BJ (cell line): ENCODE measurements around the gene ROBO4. TPM values are rescaled to one million over a fixed set of nuclear protein-coding genes. Genes with fewer than 3 reads are reported as not detected.

ENCODE experiments used
- CTCF ChIA-PET: fragments of 350-600 bp; formaldehyde crosslinking; extraction: SDS; loops from one replicate; lab custom pipeline; 2021; ENCODE audit warnings: antibody characterized with exemption, inconsistent platforms; lab: Yijun Ruan, JAX
- POLR2A ChIA-PET: fragments of 300-600 bp; sonication (Branson Sonifier 250); formaldehyde crosslinking; extraction: SDS; loops from one replicate; lab custom pipeline; 2021; ENCODE audit warnings: antibody characterized with exemption; lab: Charles Lee
- DNase-seq: peaks from one replicate; pipeline ENCODE4 v3.0.0-alpha.2; 2011; ENCODE audit warnings: low read depth
- H3K27me3 ChIP-seq: 2 replicates; pipeline ENCODE4 v1.6.0; 2011; ENCODE audit warnings: low read length; ENCODE audit not compliant: control insufficient read depth, insufficient read depth
- H3K36me3 ChIP-seq: 2 replicates; pipeline ENCODE4 v1.5.1; 2011; ENCODE audit warnings: low read length; ENCODE audit not compliant: control insufficient read depth, insufficient read depth
- H3K4me3 ChIP-seq: 2 replicates; pipeline ENCODE4 v1.5.1; 2011; ENCODE audit warnings: low read depth, mild to moderate bottlenecking, control low read depth, low read length
- polyA minus RNA-seq: library from RNA; depleted of rRNA, polyadenylated mRNA; stranded (reverse); fragments of >200 nt; gene quantifications from 2 replicates; pipeline ENCODE4 v1.2.3, GENCODE V29; 2011; rRNA and poly(A)+ RNA removed
- polyA plus RNA-seq: library from polyadenylated mRNA; depleted of rRNA; stranded (reverse); fragments of >200 nt; gene quantifications from 2 replicates; pipeline ENCODE4 v1.2.3, GENCODE V29; 2011; rRNA removed
- TF ChIP-seq, protein P1 (sequence below): IDR thresholded peaks from 2 replicates; pipeline ENCODE4 v1.5.1; 2011; ENCODE audit warnings: low read depth, mild to moderate bottlenecking, control low read depth, inconsistent platforms, low read length, moderate library complexity; ENCODE audit not compliant: insufficient read depth

ROBO4 gene
- polyA plus RNA-seq (0.10 and 0.26 TPM in 2 replicates), polyA minus RNA-seq (0.05 and 0.26 TPM in 2 replicates)

DNA sequence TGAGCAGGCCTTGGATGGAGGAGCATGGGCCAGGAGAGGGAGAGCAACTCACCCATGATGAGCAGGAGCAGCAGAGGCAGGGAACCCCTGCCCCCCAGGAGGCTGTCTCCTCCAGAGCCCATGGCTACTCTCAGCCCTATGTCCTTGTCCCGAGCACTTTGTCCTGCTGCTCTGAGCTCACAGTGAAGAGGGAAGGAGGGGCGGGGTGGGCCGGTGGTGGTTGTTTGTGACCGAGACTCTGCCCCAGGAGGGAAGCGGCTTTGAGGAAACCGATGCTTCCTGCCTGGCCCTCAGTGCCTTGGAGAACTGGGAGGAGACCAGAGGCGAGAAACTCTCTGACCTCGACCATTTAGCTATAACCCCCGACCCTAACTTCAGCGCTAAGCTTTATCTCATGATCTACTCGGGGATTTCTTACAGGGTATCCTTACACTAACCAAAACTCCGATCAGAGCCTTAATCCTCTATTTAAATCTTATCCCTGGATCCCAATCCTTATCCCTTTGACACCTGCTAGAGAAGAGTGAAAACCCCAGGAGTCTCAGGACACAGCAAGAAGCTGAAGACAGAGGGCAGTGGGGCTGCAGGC is at the start of gene ROBO4:
ROBO4 (minus strand) TSS at position 192 of the 589 bp plus-strand sequence; CDS start at position 122, 70 bp downstream.
- POLR2A ChIA-PET = no interaction called here
- no peak for DNase-seq
- H3K4me3 ChIP-seq = no peak within 1 kb of the TSS
- TF ChIP-seq, protein P1, sequence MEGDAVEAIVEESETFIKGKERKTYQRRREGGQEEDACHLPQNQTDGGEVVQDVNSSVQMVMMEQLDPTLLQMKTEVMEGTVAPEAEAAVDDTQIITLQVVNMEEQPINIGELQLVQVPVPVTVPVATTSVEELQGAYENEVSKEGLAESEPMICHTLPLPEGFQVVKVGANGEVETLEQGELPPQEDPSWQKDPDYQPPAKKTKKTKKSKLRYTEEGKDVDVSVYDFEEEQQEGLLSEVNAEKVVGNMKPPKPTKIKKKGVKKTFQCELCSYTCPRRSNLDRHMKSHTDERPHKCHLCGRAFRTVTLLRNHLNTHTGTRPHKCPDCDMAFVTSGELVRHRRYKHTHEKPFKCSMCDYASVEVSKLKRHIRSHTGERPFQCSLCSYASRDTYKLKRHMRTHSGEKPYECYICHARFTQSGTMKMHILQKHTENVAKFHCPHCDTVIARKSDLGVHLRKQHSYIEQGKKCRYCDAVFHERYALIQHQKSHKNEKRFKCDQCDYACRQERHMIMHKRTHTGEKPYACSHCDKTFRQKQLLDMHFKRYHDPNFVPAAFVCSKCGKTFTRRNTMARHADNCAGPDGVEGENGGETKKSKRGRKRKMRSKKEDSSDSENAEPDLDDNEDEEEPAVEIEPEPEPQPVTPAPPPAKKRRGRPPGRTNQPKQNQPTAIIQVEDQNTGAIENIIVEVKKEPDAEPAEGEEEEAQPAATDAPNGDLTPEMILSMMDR = no peak
- CTCF ChIA-PET = interaction anchor here (0.8 to 3.2 kb wide), 8 partner anchors 9 to 253 kb away, joined by 3 to 11 read pairs (median 4); partner anchors contain the start of genes HEPN1 and ROBO3
- H3K36me3 ChIP-seq = no peaks in the 10 kb centered on the region
- no peaks in the 10 kb centered on the region for H3K27me3 ChIP-seq

DNA sequence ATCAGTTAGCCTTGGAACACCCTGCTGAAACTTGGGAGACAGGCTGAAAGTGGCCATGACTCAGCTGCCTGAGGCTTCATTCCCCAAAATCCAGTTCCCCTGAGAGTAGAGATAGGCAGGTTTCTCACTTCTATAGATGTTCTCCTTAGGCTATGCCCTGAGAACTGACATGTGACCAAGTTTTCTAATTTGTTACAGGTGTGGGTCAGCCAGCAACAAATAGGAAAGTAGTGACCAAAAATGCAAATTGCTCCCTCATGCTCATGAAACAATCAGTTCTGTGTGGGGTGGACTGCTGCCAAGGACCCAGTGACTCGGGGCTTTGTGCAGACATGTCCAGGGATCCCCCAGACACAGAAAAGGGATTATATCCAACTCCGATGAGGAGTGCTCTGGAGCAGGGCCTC is 49.1 kb upstream of the ROBO4 start:
- DNase-seq = peak; percentile 38
- TF ChIP-seq, protein P1 = no peak
- Histone ChIP-seq H3K27me3 (no peaks in the 10 kb centered on the region), H3K4me3 (no peak overlapping the region), H3K36me3 (no peaks in the 10 kb centered on the region)
- CTCF ChIA-PET = no interaction called here
- POLR2A ChIA-PET = no interaction called here

DNA sequence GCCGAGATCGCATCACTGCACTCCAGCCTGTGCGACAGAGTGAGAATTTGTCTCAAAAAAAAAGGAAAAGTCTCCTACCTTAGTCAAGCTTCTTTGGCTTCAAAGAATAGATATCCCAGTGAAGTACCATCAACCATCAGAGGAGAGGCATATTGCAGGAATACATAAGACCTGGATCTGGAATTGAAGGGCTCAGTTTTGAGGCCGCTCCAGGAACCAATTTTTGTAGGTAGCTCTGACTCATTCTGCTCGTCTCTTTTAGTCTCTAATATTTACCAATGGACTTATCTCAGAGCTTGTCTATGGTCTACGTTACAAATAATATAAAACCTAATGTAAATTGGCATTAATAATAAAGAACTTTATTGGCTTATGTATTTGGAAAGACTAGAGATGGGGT is 48.2 kb upstream of the ROBO4 start:
- Histone ChIP-seq H3K27me3 (no peaks in the 10 kb centered on the region), H3K36me3 (no peaks in the 10 kb centered on the region), H3K4me3 (no peak overlapping the region)
- CTCF ChIA-PET = interaction anchor here (0.7 to 2.1 kb wide), 3 partner anchors 11 to 237 kb away, joined by 3 to 6 read pairs (median 4); partner anchors contain the start of gene HEPACAM
- TF ChIP-seq, protein P1 = no peak
- no peak for DNase-seq
- POLR2A ChIA-PET = no interaction called here

DNA sequence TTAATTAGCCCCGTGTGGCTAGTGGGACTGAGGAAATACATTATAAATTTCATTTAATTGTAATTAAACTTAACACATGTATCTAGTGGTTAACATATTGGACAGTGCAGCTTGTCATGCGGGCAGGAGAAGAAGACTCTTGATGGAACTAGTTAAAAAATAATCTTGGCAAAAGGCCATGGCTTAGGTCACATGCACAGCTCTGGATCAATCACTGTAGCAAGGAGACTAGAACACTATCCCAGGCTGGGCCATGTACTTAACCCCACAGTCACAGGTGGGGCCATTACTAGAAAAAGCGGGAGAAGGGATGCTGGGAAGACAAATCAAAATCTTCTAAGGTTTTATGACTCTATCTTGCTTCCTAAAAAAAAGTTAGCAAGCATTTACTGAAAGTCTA is 46.9 kb upstream of the ROBO4 start:
- TF ChIP-seq, protein P1 = no peak
- Histone ChIP-seq H3K36me3 (no peaks in the 10 kb centered on the region), H3K4me3 (no peak overlapping the region), H3K27me3 (no peaks in the 10 kb centered on the region)
- DNase-seq = no peak
- POLR2A ChIA-PET = no interaction called here
- CTCF ChIA-PET = interaction anchor here (1.0 to 2.1 kb wide), 4 partner anchors 9 to 108 kb away, joined by 3 to 6 read pairs (median 4); partner anchors contain the start of gene HEPACAM

DNA sequence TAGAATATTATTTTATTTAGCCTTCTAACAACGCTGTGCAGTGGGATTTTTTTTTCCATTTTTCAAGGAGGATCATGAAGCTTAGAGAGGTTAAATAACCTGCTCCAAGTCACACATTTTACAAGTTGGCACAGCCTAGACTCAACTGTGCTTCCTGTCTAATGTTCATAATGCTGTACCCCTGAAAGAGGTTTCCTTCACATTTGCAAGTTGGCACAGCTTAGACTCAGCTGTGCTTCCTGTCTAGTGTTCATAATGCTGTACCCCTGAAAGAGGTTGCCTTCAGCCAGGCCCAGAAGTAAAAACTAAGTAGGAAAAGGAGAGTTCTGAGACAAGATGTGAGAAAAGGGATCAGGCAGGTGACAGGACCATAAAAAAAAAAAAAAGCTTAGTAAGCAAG is 46.1 kb upstream of the ROBO4 start:
- DNase-seq = no peak
- Histone ChIP-seq H3K4me3 (no peak overlapping the region), H3K27me3 (no peaks in the 10 kb centered on the region), H3K36me3 (no peaks in the 10 kb centered on the region)
- POLR2A ChIA-PET = interaction anchor here (0.6 kb wide), 1 partner anchor 270 kb away, joined by 4 read pairs; the partner anchor contains the start of gene SPA17
- TF ChIP-seq, protein P1 = no peak
- CTCF ChIA-PET = interaction anchor here (1.0 to 2.1 kb wide), 5 partner anchors 9 to 107 kb away, joined by 3 to 6 read pairs (median 3); partner anchors contain the start of gene HEPACAM
